GM13977 (cell line): ENCODE data around the gene NDEL1.

Experiments used
- DNase-seq: peaks from one replicate; pipeline ENCODE4 v3.0.0; 2012; ENCODE audit warnings: low spot score
- in situ Hi-C: fragments of 300-500 bp; cut with MboI; formaldehyde crosslinking; loops from one replicate; pipeline ENCODE4 v1.12.0; 2022; ENCODE audit warnings: low sequenced_read_pairs, low pct_unique_long_range_greater_than_20kb, mixed read lengths, inconsistent platforms; ENCODE audit not compliant: unreplicated experiment
- TF ChIP-seq, protein P1 (sequence below): IDR thresholded peaks from 2 replicates; pipeline ENCODE4 v1.5.1; 2012; ENCODE audit warnings: mild to moderate bottlenecking, control low read depth; ENCODE audit not compliant: insufficient read depth; ENCODE audit errors: extremely low read depth, missing control alignments

The NDEL1 gene

DNA sequence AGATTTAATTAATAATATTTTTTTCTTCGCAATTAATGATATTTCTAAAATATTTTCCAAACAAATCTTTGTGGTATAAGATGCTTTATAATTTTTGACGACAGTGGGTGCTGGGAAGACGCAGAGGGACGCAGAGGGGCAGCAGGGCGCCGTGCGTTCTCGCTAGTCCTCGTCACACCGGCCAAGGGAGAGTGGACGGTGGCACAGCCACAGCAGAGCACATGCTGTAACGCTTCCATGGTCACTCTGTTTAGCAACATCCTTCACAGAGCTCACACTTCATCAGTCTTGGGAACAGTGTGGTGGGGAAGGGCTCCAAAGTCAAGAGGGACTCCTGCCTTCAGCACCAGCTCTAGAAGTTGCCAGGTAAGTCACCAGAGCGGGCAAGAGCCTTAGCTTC is 60.4 kb downstream of the NDEL1 start:
- no peak for DNase-seq
- TF ChIP-seq, protein P1, sequence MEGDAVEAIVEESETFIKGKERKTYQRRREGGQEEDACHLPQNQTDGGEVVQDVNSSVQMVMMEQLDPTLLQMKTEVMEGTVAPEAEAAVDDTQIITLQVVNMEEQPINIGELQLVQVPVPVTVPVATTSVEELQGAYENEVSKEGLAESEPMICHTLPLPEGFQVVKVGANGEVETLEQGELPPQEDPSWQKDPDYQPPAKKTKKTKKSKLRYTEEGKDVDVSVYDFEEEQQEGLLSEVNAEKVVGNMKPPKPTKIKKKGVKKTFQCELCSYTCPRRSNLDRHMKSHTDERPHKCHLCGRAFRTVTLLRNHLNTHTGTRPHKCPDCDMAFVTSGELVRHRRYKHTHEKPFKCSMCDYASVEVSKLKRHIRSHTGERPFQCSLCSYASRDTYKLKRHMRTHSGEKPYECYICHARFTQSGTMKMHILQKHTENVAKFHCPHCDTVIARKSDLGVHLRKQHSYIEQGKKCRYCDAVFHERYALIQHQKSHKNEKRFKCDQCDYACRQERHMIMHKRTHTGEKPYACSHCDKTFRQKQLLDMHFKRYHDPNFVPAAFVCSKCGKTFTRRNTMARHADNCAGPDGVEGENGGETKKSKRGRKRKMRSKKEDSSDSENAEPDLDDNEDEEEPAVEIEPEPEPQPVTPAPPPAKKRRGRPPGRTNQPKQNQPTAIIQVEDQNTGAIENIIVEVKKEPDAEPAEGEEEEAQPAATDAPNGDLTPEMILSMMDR = no peak
- in situ Hi-C loops = no loop called here

DNA sequence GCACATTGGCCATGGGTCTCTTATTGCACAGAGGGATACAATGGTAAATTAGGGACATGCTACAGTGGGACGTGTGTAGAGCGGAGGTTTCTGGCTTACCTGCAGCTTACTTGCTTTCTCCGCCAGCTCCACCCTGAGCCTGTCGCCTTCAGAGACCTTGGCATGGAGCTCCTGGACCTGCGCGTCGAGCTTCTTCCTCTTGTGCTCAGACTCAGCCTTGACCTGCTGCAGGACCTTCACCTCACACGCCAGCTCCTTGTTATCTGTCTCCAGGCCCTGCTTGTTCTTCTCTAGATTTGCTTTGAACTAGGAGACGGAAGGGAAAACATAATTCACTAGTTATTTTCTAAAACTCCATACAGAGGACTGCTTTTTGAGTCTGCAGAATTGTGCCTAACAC is 63.5 kb downstream of the NDEL1 start:
- in situ Hi-C loops = no loop called here
- TF ChIP-seq, protein P1 = no peak
- no peak for DNase-seq

DNA sequence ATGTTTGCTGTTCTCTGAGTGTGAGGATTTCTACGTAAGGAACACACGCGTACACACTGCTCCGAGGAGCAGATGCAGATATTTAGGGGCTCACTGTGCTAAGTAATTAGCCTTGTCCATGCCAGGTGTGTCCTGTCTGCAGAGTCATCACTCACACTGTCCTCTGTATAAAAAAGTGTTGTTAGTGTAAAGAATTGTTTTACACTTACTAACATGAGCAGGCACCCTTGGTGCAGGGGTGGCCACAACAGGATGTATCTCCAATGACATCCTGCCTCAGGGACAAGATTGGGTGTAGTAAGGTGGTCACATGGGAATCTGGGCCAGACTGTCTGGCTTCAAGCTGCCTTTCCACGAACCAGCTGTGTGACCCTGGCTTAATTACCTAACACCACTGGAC is 63.9 kb downstream of the NDEL1 start:
- TF ChIP-seq, protein P1 = no peak
- no peak for DNase-seq
- in situ Hi-C loops = no loop called here

DNA sequence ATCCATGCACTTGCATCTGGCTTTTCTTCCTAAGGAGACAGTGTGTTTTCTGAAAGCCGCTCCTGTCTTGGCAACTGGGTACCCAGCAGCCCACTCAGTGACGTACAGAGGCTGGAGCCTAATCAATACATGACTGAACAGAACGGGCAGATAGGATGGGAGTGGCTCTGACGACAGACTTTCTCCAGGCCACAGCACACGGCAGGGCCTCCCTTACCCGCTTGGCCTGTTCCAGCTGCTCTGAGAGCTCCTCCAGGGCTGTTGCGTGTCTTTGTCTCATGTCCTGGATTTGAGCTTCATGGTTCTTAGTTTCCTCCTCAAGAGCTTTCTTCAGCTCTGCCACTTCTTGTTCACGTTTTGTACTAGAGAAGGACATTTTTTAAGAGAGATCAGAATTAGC is 64.9 kb downstream of the NDEL1 start:
- TF ChIP-seq, protein P1 = no peak
- DNase-seq = no peak
- in situ Hi-C loops = no loop called here

DNA sequence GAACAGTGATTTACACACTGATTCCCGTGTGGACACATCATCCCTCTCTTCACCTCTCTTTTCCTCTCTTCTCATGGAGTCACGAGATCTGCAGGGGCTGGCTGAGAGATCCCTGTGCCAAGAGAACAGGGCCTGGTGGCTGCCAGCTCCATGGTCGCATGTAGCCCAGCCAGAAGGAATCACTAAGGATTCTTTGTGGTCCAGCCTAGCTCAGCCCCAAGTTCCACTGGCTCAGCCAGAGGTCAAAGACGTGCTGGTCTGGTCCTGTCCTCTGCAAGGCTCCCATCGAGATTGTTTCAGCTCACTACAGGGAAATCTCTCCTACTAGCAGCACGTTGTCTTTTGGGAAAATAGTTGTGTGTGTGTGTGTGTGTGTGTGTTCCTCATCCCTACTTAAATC is 66.4 kb downstream of the NDEL1 start:
- TF ChIP-seq, protein P1 = no peak
- in situ Hi-C loops = no loop called here
- DNase-seq = no peak

DNA sequence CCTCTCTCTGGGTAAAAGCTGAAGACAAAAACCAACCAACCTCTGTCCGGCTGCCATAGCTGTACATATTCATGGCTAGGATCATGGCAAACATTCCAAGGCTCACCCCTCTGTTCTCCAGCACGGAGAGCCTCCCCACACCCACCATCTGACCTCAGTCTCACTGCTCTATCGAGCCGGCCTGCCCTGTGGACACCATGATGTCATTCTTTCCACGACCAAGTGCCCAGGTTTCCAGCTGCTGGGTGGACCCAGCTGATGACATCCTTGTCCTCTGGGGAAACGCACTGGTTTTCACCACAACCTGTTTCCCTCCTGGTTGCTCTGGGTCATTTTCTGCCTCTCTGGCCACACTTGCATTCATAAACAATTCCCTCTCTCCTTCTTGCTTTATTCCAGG is 67.7 kb downstream of the NDEL1 start:
- TF ChIP-seq, protein P1 = no peak
- no peak for DNase-seq
- in situ Hi-C loops = no loop called here

DNA sequence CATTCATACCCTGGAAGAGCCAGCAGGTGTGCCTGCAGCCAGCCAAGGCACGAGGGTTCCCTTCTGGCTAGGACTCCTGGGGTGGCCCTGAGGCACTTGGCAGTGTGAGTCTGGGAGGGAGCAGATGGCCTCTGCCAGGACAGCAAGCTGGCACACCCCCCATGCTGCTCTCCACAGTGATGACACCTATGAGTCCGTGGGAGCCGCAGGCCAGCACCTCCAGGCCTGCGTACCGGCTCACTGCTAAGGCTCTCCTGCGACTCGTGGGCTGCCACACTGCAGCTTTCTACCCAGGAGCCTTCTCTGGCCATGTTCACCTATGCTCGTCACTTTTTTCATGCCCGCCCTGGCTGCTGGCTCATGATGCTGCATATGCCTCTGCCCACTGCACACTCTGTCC is 68.1 kb downstream of the NDEL1 start:
- TF ChIP-seq, protein P1 = no peak
- no peak for DNase-seq
- in situ Hi-C loops = no loop called here
